ENCODE results near the gene GCSAM.
"Not testable (repeated sequence)": the region's sequence is repeated elsewhere in the genome, so short reads cannot be mapped to it uniquely, and the experiment has no call there.

The GCSAM gene

DNA sequence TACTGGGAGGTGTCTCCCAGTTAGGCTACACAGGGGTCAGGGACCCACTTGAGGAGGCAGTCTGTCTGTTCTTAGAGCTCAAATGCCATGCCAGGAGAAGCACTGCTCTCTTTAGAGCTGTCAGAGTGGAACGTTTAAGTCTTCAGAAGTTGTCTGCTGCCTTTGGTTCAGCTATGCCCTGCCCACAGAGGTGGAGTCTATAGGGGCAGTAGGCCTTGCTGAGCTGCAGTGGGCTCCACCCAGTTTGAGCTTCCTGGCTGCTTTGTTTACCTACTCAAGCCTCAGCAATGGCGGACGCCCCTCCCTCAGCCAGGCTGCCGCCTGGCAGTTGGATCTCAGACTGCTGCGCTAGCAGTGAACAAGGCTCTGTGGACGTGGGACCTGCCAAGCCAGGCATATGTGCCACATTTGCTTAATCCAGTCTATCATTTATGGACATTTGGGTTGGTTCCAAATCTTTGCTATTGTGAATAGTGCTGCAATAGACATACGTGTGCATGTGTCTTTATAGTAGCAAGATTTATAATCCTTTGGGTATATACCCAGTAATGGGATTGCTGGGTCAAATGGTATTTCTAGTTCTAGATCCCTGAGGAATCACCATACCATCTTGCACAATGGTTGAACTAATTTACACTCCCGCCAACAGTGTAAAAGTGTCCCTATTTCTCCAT is 60.5 kb downstream of the GCSAM start:
- not testable (repeated sequence) for DNase-seq (ENCODE audit: low read depth)

Measured in fibroblast of gingiva (primary cell).